Fibroblast of skin of back (primary cell): ENCODE measurements around the gene MDFIC.

Source experiments
- DNase-seq: peaks from one replicate; pipeline ENCODE4 v3.0.0-alpha.2; 2013

MDFIC gene

GRCh38 chr7:114928060-114928459 lies 6.2 kb downstream of the MDFIC start:
- no peak for DNase-seq

DNA sequence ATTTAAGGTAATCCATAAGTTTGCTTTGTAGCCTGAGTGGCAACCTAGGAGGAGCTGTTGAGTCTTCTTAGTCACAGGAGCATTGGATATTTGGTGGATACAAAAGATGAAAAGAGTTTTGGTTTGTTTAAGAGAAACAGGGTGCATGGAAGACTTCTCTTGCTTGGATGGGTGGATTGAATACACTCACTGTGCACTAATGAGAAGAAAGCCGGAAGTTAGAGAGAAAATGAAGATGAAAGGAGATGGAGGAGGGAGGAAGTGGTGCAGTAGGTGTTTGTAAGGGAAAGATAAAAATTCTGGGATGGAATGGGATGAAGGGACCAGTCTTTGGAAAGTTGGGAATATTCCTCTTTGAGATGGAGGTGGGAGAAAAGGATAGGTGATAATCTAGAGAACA lies 7.7 kb downstream of the MDFIC start:
- DNase-seq, result no peak

GRCh38 chr7:114930107-114930661 lies 8.3 kb downstream of the MDFIC start:
- peak; percentile 11 for DNase-seq

GRCh38 chr7:114930829-114931655 lies 9.1 kb downstream of the MDFIC start:
- DNase-seq, result peak; percentile 39

- DNase-seq, result no peak
Measured at GRCh38 chr7:114931656-114932011, 9.7 kb downstream of the MDFIC start.

DNA sequence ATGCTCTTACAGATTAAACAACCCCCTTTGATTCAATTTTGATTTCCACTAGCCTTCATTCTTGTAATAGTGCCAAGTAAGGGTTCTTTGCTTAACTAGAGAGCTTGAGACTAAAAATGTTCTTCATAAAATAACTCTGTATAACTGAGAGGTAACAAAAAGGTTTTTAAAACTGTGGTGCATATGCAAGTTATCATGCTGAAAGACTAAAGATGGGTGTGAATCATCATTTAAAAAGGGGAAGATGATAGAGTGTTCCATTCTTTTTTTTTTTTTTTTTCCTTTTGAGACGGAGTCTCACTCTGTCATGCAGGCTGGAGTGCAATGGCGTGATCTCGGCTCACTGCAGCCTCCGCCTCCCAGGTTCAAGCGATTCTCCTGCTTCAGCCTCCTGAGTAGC lies 11.1 kb downstream of the MDFIC start:
- no peak for DNase-seq

DNA sequence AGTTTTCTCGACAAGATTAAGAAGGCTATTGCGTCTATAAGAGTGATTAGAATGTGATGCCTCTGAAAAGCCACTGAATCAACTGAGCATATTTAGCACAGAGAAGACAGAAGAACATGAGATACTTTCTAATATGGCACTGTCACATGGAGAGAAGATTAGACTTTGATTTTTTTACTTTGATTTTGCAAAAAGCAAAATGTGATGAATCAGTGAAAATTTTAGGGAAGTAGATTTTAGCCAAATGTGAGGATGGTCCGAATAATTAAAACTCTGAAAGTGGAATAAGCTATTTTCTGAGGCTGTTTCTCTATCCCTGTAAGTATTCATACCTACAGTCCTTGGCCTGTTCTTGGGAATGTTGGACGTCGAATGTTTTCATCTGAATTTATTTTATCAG lies 11.8 kb downstream of the MDFIC start:
- DNase-seq, result no peak

- no peak for DNase-seq
Measured at GRCh38 chr7:114934086-114934485, 12.2 kb downstream of the MDFIC start.

- DNase-seq, result no peak
Measured at GRCh38 chr7:114934713-114935112, 12.8 kb downstream of the MDFIC start.

GRCh38 chr7:114936471-114936870 lies 14.6 kb downstream of the MDFIC start:
- DNase-seq, result no peak

- DNase-seq, result no peak
Measured at GRCh38 chr7:114937446-114937845, 15.6 kb downstream of the MDFIC start.

- peak; percentile 35 for DNase-seq
Measured at GRCh38 chr7:114938785-114939184, 16.9 kb downstream of the MDFIC start.

- DNase-seq, result no peak
Measured at GRCh38 chr7:114939484-114940097, 17.7 kb downstream of the MDFIC start.

- DNase-seq, result no peak
Measured at GRCh38 chr7:114940220-114940619, 18.3 kb downstream of the MDFIC start.

DNA sequence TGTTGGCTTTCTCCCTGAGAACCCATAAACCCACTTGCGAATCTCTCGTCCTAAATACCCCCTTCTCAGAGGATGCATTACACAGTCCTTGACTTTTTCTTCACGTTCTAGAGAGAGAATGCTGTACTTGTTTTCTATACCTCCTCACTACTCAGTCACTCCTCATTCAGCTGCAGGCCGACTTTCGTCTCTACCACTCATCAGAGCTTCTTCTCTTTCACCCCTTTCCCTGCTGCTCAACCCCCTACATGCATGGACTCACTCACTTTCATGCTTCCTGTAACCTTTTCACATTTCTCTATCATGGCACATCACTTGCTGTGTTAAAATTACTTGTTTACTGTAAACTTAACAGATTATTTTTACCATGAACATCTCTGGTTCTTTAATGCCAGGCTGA lies 19.8 kb downstream of the MDFIC start:
- no peak for DNase-seq

DNA sequence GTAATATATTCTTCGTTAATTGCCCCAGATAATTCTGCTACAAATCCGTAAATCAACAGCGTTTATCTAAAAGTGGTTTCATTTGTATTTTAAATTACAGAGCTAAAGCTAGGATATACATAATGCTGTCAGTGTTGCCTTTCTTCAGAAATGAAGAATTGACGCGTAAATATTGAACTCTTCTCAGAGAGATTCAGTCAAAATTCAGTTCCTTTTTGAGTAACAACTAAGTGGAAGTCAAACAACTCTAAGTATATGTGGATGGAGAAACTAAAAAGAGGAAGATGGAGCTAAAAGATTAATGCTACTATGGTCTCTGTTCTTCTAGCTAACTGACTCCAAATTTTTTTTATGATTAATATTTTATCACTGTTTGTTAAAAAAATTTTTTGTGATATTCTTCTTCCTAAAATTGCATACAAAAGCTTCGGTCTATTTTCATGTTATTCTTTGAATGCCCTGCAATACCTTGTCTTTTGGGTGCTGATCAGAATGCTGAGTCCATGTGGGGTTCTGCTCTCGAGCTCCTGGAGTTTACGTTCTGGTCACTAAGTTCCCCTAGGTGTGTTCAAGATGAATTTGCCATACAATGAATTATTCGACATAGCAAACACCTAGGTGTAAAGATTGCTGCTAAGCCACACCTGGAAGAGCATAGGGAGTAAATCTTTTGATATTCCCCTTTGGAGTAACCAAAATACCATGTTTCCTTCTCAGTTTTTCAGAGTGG lies 20.7 kb downstream of the MDFIC start:
- no peak for DNase-seq

- DNase-seq, result no peak
Measured at GRCh38 chr7:114943530-114943929, 21.6 kb downstream of the MDFIC start.

GRCh38 chr7:114943953-114944744 lies 22.3 kb downstream of the MDFIC start:
- DNase-seq, result peak; percentile 28

DNA sequence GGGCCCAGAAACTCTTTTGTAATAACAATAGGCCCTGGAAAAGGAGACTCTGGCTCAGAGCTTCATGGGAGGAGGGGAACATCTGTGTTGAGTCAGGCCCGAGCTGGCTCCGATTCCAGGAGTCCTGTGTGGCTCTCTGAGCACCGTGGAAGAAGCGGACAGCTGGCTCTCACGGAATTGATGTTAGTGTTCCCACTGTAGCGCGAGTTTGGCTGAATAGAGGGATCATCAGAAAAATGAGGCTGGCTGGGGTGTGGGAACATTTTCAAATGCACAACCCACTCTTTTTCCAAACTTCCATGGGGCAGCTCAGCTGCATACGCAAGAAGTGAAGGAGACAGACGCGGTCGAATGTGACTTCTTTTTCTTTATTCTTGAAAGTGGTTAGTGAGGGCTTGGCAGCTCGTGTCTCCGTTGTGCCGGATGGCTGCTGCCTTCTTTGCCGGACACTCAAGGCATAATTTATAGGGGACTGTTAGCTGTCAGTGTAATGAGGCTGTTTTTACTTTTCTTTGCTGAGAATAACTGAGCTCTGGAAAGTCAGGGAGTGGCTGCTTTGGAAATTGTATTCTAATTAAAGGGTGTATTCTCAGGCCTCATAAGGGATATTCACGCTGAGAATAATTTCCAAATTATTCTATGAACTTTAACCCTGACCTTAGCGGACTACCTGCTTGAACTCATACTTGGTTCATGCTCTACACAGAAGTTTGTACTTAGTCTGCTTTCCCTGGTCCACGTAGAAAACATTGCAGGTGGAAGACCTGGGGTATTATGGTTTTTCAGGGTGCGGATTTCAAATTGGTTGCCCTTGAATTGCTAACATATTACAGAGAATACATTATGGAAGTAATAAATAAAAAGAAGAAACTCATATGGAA lies 23.1 kb downstream of the MDFIC start:
- peak; percentile 85 for DNase-seq

DNA sequence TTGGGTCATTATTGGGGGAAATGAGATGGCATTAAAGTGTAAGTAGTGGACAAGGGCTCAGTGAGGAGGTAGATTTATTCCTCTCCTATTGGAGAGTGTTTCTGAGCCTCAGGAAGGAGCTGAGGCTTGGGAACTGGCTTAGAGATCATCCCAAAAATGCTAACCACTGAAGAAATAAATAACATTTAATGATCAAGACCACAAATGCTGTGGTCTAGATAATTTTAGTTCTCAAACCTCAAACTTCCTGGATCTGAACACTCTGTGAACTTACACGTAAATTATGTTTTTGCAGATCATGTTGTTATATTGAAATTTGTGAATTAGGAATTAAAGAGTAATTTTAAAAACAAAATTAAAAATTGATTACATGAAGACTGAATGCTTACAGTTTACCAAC lies 27.3 kb downstream of the MDFIC start:
- peak; percentile 7 for DNase-seq

- DNase-seq, result no peak
Measured at GRCh38 chr7:114952296-114952695, 30.4 kb downstream of the MDFIC start.
